DMS114 treated with DMSO at 0.1 percent for 48 hours (cell line): Measurements from ENCODE around the gene ZNF580.

ENCODE experiments used
- DNase-seq: peaks from one replicate; lab custom pipeline; 2025; ENCODE audit not compliant: unreplicated experiment; lab: John Stamatoyannopoulos, UW

ZNF580 gene

GRCh38 chr19:55688422-55689218 is 47.8 kb downstream of the ZNF580 start:
- DNase-seq, result no peak

GRCh38 chr19:55689411-55690108 is 48.8 kb downstream of the ZNF580 start:
- no peak for DNase-seq

DNA sequence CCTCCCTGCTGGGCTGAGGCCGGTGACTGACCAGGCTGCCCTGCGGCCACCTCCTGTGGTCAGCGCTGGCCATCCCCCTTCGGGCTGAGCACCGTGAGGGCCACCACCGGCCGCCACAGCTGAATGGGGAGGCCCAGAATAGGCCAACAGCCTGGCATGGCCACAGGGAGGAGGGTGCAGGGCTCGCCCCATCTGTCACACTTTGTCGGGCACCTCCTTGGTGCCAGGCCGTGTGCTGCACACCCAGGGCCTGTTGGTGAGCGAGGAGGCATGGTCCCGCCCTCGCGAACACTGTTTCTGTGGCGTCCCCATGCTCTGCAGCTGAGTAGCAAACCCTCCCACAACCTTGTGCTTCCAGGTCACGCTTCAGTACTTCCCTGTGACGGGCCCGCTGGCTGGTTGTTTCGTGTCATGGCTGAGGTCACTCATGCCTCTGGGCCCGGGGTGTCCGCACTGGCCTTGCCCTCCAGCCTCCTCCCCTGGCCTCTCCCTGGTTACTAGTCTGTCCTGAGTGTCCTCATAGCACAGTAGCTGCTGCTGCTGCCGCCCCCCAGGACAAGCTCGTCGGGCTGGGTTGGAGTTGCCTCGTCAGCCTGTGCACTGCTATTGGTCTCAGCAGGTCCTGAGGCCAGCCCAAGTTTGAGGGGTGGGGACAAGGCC is 49.4 kb downstream of the ZNF580 start:
- DNase-seq, result no peak

DNA sequence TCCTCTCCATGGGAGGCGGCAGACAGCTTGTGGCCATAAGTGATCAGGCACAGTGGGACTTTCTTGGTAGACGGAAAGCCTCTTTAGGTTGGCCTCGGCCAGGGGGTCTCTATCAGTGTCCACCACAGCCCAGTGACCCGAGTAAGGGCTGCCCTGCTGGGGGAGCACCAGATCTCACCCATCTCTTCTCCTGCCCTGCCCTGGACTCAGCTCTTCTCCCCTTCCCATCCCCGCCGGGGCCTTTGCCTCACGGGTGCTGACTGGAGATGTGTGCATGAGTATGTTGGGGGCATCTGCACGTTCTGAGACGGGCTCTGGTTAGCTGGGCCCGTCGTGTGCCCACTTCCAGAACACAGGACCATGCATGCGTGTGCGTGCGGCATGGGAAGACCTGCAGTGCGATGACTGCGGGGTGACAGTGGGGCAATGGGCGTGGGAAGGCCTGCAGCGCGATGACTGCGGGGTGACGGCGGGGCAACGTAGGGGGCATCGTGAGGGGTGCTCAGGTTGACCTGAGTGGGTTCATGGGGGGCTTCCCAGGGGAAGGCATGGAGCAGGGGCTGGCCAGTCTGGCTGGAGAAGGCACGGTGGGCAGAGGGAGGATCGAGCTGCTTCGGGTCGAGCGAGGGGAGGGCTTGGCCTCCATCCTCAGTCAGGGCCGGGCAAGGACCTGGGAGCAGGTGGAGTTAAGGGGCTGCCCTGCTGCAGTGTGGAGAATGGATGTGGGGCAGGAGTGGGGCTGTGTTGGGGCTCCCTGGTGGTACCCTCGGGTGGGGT is 50.2 kb downstream of the ZNF580 start:
- DNase-seq, result no peak

GRCh38 chr19:55691561-55692481 is 51.0 kb downstream of the ZNF580 start:
- DNase-seq, result no peak

DNA sequence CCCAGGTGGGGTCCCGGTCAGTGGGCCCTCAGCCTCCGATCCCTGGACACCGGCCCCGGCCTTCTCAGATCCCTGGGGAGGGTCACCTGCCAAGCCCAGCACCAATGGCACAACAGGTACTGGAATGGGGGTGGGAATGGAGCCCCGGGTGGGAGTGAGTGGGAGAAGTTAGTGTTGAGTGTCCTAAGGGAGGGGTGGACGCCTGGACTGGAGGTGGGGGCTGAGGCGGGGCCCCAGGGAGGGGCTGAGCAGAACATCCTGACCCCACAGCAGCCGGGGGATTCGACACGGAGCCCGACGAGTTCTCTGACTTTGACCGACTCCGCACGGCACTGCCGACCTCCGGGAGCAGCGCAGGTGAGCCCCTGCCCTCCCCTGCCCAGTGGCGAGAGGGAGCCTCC is 51.9 kb downstream of the ZNF580 start:
- DNase-seq, result no peak
